Measurements from ENCODE around the gene SERTAD1.
"Not testable (repeated sequence)": the region's sequence is repeated elsewhere in the genome, so short reads cannot be mapped to it uniquely, and the experiment has no call there.

The SERTAD1 gene

GRCh38 chr19:40433391-40434216 is 7.8 kb upstream of the SERTAD1 start:
- H3K27ac ChIP-seq = peak overlapping the region; percentile 96
- peak; percentile 80 for DNase-seq (ENCODE audit: low spot score)
- no peak for TF ChIP-seq CTCF (conservative IDR thresholded peaks at IDR 0.05; ENCODE audit: low read depth)
- CTCF ChIA-PET = interaction anchor here (0.7 to 1.0 kb wide), 2 partner anchors 9 to 367 kb away, joined by 4 read pairs; no protein-coding TSS in a partner anchor
- POLR2A ChIA-PET (ENCODE audit: low non-redundant PET) = interaction anchor here (0.6 to 1.2 kb wide), 2 partner anchors 8 to 11 kb away, joined by 3 to 4 read pairs; no protein-coding TSS in a partner anchor

- ChIA-PET CTCF (interaction anchor here (0.7 kb wide), 1 partner anchor 368 kb away, joined by 4 read pairs; no protein-coding TSS in a partner anchor), POLR2A (ENCODE audit: low non-redundant PET) (interaction anchor here (0.6 to 1.2 kb wide), 2 partner anchors 9 to 10 kb away, joined by 3 to 4 read pairs; no protein-coding TSS in a partner anchor)
- H3K27ac ChIP-seq = peak overlapping the region; percentile 96
- DNase-seq (ENCODE audit: low spot score) = not testable (repeated sequence)
These were observed 7.0 kb upstream of the SERTAD1 start for GRCh38 chr19:40432760-40433159.

- ChIA-PET POLR2A (ENCODE audit: low non-redundant PET) (interaction anchor here (0.9 kb wide), 1 partner anchor 11 kb away, joined by 7 read pairs; no protein-coding TSS in a partner anchor), CTCF (no interaction called here)
- no peak for TF ChIP-seq CTCF (conservative IDR thresholded peaks at IDR 0.05; ENCODE audit: low read depth)
- DNase-seq (ENCODE audit: low spot score) = no peak
- H3K27ac ChIP-seq = peak overlapping the region; percentile 96
These were observed 5.9 kb upstream of the SERTAD1 start for GRCh38 chr19:40431698-40432097.

- CTCF ChIA-PET; H3K27ac ChIP-seq; DNase-seq (ENCODE audit: low spot score): not testable (repeated sequence)
- POLR2A ChIA-PET (ENCODE audit: low non-redundant PET) = interaction anchor here (0.6 kb wide), 1 partner anchor 27 kb away, joined by 7 read pairs; no protein-coding TSS in a partner anchor
These were observed 4.5 kb upstream of the SERTAD1 start for GRCh38 chr19:40430242-40430641.

GRCh38 chr19:40428197-40428596 is 2.4 kb upstream of the SERTAD1 start:
- POLR2A ChIA-PET (ENCODE audit: low non-redundant PET) = interaction anchor here (0.6 kb wide), 1 partner anchor 21 kb away, joined by 3 read pairs; no protein-coding TSS in a partner anchor

GRCh38 chr19:40424637-40425449 is 949 bp downstream of the SERTAD1 start:
- POLR2A ChIA-PET (ENCODE audit: low non-redundant PET) = interaction anchor here (0.5 to 0.8 kb wide), 3 partner anchors 80 to 950 kb away, joined by 3 to 4 read pairs (median 4); no protein-coding TSS in a partner anchor
- peak; percentile 77; the same call in 1 of the 2 replicates for TF ChIP-seq CTCF (conservative IDR thresholded peaks at IDR 0.05; ENCODE audit: low read depth)
- no peak for DNase-seq (ENCODE audit: low spot score)
- CTCF ChIA-PET = interaction anchor here (0.6 to 1.1 kb wide), 3 partner anchors 9 to 119 kb away, joined by 3 to 4 read pairs (median 3); no protein-coding TSS in a partner anchor
- peak overlapping the region; percentile 99 for H3K27ac ChIP-seq

More at GRCh38 chr19:40428197-40428596, 2.4 kb upstream of the SERTAD1 start:
- CTCF ChIA-PET; DNase-seq (ENCODE audit: low spot score): not testable (repeated sequence)
- H3K27ac ChIP-seq = 0 out of 2 replicates have a peak overlapping the region, but pooled peaks have one; percentile 99

- no peak for DNase-seq (ENCODE audit: low spot score)
- POLR2A ChIA-PET (ENCODE audit: low non-redundant PET) = interaction anchor here (0.6 to 1.4 kb wide), 3 partner anchors 20 to 949 kb away, joined by 3 to 4 read pairs (median 3); no protein-coding TSS in a partner anchor
- peak overlapping the region; percentile 93 for H3K27ac ChIP-seq
- CTCF ChIA-PET = interaction anchor here (0.6 to 1.1 kb wide), 4 partner anchors 10 to 162 kb away, joined by 3 to 4 read pairs (median 4); no protein-coding TSS in a partner anchor
- TF ChIP-seq CTCF (conservative IDR thresholded peaks at IDR 0.05; ENCODE audit: low read depth) = no peak
These were observed 1.9 kb downstream of the SERTAD1 start for GRCh38 chr19:40423938-40424337.
